HG03095 (cell line): ENCODE data around the gene PEF1.

Experiments
- ATAC-seq: cut with Tn5 transposase; IDR thresholded peaks from one replicate; pipeline ENCODE4 v1.9.1; 2021; ENCODE audit warnings: moderate library complexity; ENCODE audit not compliant: unreplicated experiment

Gene PEF1

DNA sequence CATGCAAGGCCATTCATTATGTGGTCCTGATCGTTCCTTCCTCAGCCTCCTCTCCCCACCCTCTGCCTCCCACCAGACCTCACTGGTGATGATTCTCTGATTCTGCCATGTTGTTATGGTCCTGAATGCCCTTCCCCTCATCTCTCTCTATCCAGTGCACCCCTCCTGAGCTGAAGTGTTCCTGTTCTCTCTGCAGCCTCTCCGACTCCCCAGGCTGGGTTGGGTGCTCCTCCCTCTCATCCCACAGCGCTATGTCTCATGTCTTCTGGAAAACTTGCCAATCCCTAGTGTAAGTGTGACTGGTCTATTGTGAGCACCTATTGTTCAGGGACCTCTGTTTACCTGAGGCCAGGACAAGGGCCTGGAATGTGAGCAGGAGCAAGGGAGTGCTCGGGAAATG is 11.1 kb upstream of the PEF1 start:
- no peak for ATAC-seq

DNA sequence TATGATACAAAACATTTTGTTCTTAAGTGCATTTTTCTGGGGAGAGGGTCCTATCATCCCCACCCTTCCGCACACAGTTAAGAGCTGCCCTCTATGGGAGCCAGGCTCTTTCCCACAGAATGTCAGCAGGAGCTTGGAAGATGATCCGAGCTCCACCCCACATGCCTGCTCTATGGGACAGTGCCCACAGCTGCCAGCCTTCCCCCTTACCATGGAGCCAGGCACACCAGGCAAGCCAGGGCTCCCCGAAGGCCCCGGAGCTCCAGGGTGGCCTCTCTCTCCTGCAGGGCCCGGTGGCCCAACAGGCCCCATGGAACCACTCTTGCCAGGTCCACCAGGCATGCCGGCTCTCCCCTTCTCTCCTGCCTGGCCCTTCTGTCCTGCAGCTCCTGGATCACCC is 10.4 kb upstream of the PEF1 start:
- no peak for ATAC-seq

DNA sequence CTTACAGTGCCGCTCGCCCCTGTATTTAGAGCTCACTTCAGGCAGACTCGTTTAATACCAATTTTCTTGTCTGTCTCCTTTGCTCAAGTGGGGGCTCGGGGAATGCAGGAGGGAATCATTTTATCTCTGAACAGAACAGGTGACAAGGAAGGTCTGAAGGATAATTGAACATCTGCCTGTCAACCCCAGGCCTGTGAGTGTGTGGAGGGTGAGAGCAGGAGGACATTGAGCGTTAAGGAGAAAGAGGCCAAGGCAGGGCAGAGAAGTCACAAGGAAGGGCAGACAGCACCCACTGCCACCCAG is 9.7 kb upstream of the PEF1 start:
- no peak for ATAC-seq

DNA sequence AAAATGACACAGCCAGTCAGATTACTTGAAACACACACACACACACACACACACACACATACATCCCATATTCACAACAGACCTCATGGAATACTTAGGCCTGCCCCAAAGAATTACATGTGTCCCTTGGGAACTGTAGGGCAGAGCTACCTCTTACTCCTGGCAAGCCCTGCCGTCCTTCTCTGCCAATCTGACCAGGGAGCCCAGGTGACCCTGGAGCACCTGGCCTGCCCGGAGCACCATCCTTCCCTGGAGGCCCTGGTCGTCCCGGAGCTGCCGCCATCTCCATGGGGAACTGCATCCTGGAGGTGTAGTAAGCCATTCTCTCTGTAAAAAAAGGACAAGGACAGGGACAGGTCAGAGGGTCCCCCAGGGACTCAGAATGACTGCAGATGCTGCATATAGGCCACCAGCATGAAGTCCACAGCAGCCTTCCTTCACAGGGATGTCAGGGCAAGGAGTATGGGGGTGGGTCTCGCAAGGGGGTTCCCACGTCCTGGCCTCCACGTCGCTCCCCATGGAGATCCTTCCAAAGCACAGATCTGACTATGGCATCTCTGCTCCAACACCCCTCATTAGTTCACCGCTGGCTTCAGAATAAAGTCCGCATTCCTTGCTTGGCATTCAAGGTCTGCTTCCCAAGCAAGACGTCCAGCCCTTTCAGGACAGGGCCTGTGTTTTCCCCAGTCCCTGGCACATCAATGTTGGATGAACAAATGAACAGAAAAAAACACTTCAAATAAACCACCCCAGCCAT is 9.2 kb upstream of the PEF1 start:
- ATAC-seq: no peak

DNA sequence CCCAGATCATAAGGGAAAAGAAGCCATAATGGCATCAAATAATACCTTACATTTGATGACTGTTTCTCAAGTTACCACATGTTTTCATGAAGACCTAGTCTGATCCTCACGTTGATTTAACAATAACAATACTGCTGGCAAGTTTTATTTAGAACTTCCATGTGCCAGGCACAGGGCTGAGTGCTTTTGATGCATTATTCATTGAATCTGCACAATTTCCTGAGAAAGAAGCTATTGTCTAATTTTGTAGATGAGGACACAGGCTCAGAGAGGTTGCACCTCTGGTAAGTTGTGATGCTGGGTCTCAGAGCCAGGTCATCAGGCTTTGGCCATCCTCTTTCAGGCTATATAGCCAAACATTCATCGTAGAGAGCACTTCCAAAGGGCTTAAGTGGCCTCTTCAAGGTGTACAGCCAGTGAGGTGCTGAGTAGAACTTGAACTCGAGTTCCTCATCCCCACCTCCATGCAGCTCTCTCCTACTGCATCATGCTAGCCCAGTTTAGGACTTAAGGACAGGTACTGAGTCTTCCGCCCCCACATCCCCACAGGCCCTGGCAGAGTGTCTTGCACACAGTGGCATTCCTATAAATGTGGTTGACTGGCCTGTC is 8.3 kb upstream of the PEF1 start:
- ATAC-seq: no peak

DNA sequence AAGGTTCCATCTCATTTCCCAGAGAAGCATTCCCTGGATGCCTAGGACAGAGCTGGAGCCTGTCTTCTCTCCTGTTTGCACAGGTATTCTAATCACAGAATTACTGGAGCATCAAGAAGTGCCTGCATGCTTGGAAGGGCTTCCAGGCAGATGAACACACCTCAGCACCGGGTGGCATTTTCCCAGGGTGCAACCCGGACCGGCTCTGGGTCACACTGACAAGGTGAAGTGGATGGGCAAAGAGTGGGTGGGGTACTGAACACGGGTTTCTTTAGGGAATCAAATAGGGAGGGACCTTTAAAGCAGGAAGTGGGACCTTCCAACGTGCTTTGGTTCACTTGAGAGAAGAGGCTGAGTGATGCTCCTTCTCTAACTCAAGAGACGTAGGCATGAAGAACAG is 7.1 kb upstream of the PEF1 start:
- no peak for ATAC-seq

DNA sequence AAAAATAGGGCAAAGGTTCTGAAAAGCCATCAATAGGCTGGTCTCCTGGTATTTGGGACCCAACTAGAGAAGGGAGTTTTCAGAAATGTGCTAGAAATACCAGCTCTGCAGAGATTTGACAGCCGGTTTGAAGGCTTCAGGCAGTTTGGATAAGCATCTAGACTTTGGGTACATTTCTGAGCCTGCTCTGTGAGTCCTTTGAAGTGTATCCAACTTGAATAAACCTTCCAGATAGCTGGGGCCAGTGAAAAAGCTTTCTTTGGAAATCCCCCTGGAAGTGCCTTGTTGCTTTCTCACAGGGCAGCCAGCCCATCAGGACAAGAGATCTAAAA is 6.4 kb upstream of the PEF1 start:
- no peak for ATAC-seq

DNA sequence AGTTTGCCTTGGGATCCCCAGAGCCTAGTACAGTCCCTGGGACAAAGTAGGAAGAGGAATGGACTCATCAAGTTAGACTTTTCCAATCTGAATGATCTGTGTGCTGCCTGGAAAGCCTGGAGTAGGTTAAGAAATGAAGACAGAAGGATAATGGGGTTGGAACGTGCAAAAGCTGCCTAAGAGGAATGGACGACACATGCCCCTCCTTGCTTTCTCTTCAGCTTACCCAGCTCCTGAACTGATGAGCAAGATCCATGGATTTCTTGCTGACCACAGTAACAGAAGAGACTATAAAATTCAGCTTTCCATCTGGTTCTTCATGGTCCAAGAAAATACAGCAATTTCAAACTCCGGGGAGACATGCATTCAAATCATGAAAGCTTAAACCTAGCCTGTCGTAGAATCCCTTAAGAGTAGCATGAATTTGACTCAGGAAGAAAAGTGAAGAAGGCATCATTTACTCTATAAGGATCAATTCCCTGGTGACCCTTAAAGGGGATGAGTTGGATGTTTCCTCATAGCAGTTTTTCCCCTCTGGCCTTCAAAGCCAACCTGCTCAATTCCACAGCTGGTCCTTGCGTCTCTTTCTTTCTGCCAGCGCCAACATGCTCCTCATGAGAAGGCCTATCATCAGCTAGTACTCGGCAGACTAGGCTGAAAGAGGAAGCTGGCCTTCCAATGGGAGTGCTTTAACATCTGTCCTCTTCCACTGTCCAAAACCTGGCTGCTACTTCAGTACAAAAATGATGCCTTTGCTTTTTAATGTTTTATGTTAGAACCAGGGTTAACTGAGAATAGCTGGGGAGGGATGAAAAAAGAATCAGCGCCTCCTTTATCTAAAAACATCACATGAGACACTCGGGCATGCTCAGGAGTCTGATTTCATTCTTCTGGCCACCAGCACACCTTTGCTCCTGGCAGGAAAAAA is 5.7 kb upstream of the PEF1 start:
- ATAC-seq: no peak

DNA sequence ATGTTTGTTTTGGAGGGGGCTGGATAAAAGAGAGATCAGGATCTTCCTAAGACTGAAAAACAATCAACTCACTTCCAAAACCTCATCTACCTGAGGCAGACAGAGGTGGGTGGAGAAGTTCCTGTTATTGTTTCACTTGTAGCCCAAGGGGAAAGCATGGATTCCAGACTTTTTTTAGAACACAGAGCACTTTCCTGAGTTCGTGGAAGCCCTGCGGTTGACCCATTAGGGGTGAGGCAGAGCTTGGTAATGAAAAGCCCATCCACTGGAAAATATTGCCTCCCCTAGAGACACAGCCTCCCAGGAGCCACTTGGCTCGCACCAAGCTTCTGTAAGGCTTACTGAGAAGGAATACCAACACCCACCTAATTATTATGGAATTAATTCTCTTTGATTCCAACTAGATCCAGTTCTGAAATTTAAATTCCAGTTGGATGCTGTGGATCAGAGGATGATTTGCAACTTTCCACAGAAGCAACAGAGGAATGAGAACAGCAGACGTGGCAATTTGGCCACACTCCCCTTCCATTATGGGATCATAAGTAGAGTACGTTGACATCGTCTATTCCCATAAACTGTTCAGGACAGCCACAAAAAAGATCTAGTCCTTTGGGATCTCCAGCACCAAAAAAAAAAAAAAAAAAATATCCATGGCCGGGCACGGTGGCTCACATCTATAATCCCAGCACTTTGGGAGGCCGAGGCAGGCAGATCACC is 4.1 kb upstream of the PEF1 start:
- no peak for ATAC-seq

DNA sequence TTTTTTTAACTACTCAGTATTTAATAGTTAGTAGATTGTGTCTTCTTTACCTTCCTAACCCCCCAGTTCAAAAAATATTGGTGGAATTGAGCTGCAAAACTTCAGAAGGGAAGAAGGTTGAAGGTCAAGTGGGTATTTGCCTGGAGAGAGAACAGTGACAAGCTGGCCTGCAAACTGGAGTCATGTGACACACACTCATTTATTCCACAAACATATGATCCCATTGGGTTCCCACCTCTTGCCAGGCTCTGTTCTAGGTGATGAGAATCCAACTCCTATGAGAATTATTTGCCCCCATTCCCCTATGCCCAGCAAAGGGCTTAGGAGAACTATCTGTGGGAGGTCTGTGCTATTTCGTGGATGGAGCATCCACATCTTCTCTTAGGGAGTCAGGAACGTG is 3.5 kb upstream of the PEF1 start:
- ATAC-seq: no peak

DNA sequence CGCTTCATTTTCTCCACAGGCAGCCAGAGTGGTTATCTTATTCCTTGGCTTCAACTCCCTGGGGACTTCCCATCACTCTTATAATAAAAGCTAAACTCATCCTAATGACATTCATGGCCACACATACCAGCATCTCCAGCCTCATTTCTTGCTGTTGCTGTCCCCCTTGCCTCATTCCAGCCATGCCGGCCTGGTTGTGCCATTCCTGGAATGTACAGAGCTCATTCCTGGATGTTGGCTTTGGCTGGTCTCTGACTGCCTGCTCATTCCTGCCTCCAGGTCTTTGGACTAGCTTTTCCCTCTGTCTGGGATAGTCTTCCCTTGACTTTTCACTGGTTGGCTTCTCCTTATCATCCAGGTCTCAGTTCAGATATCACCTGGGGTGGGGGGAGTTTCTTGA is 2.4 kb upstream of the PEF1 start:
- ATAC-seq: no peak

DNA sequence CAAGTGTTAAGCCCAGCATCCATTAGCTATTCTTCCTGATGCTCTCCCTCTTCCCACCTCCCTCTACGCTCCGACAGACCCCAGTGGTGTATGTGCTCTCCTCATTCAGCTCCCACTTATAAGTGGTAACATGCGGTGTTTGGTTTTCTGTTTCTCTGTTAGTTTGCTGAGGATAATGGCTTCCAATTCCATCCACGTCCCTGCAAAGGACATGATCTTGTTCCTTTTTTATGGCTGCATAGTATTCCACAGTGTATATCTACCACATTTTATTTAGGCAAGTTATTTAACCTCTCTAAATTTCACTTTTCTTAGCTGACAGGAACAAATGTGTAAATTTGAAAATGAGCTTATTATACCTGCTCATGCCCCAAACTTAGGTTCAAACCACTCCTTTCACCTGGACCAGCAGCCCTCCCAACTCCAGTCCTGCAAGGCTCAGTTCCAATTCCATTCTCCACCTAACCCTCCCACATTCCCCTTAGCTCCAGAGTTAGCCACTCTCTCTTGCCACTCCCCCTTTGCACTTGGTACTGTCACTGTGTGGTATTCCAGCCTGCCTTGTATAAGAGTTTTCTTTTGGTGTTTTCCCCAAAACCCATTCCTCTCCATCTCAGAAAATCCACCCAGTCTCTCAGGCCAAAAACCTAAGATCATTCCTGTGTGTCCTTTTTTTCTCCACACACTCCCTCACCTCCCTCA is 1.7 kb upstream of the PEF1 start:
- ATAC-seq: no peak

DNA sequence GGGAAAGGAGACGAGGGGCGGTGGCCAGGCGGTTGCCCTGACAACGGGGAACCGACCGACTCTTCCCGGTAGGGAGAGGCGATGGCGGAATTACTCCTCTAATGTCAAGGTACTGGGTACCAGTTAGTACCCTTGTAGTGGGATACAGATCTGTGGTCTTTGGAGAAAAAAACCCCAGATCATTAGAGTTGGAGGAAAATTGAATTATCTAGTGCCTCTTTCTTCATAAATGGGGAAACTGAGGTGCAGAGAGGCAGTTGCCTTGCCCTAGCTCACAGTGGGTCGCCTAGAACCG is 545 bp upstream of the PEF1 start:
- no peak for ATAC-seq

DNA sequence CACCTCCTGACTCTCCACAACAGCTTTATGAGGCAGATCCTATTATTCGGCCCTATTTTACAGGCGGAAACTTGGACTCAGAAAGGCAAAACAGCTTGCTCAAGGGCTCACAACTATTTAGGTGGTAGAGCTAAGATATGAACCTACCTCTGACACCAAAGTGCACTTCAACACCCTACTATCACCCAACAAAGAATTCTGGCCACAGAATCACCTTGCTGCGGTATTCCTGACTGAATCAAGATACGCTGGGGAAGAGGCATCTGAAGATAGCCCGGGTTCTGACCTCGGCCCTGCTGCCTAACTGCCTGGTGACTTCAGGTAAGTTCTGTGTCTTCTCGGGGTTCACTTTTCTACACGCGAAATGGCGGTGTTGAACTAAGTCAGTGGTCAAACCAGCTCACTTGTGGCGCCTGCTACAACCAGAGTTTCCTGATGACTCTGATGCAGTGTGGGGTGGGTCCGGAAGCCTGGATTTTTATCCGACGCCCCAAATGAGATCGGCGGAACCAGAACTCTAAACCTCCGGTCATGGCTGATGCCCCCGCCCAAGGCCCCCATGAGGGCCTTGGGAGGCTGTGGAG is 608 bp downstream of the PEF1 start:
- no peak for ATAC-seq

DNA sequence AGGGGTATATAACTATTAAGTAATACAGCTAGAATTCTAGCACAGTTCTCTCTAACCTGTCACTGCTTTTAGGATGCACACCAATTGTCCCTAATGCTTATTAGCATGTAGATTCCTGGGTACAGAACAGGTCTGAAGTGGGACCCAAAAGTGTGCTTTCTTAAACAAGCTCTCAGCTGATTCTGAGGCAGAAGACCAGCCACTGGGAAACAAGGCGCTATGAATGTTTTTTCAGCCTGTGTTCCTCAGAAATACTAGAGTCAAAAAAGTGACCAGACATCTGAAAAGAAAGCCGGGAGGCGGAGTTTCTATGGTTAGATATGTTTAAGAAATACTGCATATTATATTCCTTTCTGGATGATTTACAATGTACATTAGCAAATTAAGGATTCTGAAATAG is 1.8 kb downstream of the PEF1 start:
- no peak for ATAC-seq

DNA sequence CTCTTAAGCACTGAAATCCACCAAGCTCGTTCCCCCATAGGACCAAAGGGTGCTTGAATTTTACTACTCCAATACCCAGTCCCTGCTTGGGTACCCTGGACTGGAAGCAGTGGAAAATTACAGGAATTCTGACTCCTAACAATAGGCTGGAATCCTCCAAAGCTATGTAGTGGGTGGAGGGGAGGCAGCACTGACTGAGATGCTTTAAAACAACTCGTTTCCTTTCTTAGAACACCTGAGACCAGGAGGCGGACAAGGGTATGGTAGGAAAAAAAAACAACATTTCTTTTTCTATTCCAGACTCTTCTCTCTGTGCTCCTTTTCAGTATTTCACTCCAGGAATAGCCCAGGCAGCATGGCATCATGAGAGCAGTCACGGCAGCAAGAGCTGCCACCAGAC is 2.3 kb downstream of the PEF1 start:
- no peak for ATAC-seq

DNA sequence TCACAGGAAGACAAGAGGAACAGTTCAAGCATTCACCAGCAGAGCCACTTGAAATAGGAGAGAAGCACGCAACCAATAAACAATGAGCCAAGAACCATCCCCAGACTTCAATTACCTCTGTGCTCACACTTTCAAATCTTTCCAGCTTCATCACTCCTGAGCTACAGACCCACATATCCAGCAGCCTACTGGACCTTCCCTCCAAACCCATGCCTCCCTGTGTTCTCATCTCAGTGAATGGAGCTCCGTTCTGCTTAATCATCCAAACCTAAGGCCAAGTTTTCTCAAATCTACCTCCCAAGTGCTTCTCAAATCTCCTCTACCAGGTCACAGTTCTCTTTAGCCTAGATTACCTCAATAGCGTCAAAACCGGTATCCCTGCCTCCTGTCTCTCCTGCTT is 3.7 kb downstream of the PEF1 start:
- ATAC-seq: no peak

DNA sequence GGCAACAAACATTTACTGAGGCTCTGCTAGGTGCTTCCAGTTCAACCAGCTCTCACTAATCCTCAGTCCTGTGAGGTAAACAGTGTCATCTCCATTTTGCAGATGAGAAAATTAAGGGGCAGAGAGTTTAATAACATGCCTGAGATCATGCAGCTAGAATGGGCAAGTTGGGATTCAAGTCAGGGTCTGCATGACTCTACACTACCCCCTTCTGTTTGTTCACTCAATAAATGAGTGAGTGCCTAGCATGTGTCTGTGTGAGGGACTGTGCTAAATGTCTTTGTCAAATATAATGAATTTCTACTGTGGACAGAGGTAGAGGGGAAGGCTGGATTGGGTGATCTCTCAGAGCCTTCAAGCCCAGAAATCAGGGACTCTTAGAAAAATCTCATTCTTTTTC is 4.5 kb downstream of the PEF1 start:
- ATAC-seq: no peak

DNA sequence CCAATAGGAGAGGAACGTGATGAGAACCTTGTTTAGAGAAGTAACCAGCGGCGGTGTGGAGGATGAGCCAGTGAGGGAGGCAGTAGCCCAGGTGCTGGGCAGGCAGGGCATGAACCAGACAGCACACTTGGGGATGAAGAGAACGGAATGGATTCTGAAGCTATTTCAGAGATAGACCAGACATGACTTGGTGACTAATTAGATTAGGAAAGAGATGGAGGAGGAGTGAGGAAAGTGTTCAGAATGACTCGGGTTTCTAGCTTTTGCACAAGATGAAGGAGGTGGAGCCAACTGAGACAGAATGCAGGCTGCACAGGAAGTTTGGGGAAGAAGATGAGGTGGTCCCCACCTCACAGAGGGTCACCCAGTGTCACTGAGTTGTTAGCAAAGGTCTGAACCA is 5.1 kb downstream of the PEF1 start:
- no peak for ATAC-seq

DNA sequence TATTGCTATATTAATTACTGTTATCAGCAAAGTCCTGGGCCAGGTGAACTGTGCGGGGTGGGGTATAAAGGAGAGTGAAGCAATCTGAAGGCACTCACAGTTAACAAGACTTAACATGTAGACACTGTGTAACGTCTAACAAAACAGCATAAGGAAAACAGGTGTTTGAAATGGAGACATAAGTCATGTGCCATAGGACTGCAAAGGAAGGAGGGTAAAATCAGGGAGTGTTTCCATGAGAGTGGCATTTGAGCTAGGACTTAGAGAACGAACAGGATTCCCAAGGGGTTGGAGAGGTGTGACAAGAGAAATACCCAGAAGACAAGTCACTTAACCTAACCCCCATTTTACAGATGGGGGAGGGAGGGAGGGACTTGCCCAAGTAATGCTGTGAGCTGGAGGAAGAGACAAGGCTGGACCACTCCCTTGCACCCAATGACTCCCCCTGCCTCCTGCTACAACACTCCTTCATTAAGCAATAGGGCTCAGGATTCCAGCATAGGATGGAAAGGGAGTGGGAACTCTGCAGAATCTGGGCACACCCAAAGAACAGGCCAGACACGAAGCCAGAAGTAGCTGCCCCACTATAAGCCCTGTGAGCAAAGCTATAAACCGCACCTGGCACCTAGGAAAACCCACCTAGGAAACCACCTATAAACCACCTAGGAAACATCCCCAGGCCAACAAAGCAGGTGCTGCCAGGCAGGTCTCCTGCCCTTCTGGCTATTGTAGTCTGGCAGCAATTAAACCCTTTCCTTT is 6.6 kb downstream of the PEF1 start:
- ATAC-seq: no peak
